DMS53 (cell line): ENCODE results near the gene NFIC.
"Not testable (repeated sequence)": the region's sequence is repeated elsewhere in the genome, so short reads cannot be mapped to it uniquely, and the experiment has no call there.

Experiments used
- DNase-seq: peaks from one replicate; lab custom pipeline; 2025; lab: John Stamatoyannopoulos, UW

NFIC gene

DNA sequence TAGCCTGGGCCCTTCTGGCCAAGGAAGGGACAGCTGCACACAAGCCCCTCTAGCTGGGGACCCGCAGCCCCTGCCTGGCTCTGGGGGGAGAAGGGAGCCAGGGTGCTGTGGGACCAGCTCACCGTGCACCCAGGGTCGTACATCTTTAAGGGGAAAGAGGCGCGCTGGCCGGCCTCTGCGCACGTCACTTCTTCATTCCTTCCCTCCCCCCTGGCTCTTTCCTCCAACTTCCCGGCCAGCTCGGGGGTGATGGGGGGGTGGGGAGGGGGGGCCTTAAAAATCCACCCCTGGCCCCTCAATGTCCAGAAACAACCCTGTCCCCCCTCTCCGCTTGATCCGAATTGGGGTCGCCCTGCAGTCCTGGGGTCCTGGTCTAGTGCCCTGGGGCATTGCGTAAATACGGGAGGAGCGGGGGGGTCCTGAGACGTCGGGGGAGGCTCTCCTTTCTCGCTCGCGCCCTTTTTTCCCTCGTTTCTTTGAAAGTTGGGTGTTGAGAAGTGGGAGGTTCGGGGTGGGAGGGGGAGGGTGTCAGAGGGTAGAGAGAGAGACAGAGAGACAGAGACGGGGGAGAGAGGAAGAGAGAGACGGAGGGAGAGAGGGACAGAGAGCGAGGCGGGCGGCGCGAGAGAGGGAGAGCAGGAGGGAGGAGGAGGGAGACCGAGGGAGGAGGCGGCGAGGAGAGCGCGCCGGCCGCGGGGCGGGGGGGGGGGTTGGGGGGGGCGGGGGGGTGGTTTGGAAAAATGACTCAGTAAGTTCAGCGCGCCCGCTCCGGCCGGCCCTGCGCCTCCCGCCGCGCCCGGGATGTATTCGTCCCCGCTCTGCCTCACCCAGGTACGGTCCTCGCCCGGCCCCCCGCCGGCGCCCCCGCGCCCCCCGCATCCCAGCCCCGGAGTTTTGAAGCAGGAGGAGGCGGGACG is at the start of gene NFIC:
Gene NFIC (plus strand): TSS at position 748 of the 917 bp plus-strand sequence. CDS start 54 bp downstream, at position 802.
- peak; percentile 82 for DNase-seq

DNA sequence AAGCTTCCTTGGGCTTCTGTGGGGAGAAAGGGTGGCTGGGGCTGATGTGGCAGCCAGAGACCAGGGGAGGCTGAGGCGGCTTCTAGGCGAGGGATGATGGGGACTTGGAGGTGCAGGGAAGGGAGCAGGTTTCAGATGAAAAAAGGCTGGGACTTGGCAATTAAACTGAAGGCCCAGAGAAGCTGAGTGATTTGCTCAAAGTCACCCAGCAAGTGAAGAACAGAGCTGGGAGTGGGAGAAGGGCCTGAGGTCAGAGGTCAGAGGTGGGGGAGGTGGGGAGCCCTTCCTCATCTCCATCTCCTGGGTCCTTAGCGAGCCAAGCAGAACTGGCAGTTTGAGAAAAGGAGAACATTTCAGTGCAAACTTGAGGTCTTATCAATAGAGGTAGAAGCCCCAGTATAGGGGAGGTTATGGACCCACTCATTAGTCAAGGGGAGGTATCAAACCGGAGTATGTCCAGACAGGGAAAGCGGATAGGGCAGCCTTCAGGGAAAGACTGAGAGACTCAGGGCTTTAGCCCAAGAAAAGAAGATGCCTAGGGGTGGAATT is 49.6 kb upstream of the NFIC start:
- DNase-seq, result no peak

DNA sequence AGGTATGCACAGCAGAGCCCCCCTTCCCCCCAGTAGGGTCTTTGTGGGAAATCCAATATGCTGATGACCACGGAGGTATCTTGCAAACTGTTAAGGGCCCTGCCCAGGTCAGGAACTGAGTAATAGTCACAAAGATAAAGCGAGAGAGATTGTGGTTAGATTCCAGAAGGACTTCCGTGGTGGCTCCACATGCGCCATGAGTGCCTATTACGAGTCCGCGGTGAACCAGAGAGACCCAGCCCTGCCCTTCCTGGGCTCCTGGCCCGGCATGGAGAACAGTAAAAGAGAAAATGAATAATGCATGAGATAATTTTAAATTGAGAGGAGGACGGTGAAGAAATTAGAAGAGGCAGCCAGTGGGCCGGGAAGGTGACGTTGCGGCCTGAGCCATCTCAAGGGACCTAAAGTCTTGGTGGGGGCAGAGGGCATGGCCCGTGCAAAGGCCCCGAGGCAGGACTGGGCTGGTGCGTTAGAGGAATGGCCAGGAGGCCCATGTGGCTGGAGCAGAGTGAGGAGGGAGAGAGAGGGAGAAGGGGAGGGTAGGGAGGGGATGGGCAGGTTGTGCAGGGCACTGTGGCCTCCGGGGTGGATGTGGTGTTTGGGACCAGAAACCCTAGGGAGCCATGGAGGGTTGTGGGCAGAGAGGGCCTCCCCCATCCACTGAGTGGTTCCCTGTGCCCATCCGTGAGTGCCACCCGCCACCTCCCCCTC is 46.6 kb upstream of the NFIC start:
- DNase-seq, result no peak

DNA sequence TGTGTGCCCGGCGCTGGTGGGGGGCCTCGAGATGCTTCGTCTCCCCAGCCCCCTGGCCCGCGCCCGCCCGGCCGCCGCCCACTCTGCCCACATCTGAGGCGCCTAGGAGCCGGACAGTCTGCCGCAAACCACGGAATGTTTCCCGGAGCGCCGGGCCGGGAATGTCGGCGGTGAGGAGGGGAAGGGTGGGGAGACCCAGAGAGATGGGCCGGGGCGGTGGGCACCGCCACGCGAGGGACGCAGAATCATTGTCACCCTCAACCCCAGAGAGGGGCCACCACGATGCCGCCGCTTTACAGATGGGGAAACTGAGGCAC is 46.1 kb upstream of the NFIC start:
- DNase-seq, result no peak

DNA sequence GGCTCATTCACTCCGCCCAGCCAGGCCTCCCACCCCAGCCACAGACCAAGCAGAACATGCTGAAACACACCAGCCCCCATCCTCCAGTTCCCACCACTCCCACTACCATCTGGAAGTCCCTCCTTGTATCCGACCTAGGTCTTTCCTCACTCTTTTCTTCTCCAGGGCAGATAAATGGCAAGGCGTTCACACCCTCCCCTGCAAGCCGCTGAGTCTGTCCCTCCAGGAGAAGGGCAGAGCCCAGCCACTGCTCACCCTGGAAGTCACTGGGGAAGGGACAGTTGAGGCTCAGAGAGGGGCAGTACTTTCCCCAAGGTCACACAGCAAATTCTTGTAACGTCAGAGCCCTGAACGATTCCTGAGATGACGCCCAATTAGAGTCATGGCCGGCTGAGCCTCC is 45.5 kb upstream of the NFIC start:
- no peak for DNase-seq

DNA sequence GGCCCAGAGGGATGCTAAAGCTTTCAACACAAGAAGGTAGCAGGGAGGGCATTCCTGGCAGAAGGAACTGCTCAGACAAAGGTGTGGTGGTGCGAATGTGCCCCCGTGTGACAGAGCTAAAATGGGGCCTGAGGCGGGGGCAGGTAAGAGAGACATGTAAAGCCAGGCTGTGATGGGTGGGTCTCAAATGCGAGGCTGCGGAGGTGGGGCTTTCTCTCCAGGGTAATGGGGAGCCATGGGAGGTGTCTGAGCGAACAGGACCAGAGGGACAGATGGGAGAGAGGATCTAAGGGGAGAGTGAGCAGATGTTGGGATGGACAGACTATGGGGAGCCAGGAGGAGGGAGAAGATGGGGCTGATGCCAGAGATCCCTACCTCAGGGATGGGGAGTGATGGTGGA is 44.7 kb upstream of the NFIC start:
- no peak for DNase-seq

DNA sequence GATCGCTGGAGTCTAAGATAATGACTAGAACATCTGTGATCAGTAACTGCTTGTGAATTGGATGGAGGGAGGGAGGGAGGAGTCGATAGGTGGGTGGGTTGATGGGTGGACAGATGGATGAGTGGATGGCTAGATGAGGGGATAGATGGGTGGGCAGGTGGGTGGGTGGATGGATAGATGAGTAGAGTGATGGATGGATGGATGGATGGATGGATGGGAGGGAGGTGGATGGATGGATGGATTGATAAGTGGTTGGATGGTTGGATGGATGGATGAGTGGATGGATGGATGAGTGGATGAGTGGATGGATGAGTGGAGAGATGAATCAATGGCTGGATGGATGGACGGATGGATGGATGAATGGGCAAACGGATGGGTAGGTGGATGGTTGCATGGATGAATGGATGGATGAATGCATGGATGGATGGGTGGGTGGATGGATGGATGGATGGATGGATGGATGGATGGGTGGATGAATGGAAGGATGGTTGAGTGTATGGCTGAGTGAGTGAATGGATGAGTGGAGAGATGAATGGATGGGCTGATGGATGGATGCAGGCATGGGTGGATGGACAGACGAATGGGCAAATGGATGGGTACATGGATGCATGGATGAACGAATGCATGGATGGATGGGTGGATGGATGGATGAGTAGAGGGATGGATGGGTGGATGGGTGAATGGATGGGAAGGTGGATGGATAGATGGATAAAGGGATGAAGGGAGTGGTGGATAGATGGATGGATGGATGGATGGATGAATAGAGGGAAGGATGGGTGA is 44.0 kb upstream of the NFIC start:
- DNase-seq, result no peak

DNA sequence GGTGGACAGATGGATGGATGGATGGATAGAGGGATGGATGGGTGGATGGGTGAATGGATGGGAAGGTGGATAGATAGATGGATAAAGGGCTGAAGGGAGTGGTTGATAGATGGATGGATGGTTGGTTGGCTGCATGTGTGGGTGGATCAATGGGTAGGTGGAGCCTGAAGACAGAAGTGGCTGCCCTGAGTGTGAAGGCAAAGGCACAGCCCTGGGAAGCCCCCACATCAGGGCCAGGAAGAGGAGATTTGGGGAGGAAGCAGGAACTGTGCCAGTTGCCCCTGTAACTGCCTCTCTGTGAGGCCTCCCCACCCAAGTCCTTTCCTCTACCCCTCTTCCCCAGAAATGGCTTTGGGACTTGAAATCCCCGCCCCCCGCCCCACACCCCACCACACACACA is 43.4 kb upstream of the NFIC start:
- no peak for DNase-seq

DNA sequence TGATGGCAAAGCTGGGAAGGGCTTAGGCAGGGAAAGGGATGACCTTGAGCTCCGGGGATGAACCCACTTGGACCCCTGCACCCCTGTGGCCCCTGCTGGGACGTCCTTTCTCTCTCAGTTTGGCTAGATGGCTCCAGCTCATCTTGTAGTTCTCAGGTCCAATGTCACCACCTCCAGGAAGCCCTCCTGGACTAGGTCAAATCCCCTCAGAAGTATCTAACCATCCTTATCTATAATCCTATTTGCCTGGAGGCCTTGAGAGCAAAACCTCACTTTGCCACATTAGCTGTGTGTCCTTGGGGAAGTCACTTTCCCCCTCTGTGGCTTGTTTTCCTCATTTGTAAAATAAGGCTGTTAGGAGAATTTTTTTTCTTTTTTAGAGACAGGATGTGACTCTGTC is 42.7 kb upstream of the NFIC start:
- DNase-seq, result no peak

DNA sequence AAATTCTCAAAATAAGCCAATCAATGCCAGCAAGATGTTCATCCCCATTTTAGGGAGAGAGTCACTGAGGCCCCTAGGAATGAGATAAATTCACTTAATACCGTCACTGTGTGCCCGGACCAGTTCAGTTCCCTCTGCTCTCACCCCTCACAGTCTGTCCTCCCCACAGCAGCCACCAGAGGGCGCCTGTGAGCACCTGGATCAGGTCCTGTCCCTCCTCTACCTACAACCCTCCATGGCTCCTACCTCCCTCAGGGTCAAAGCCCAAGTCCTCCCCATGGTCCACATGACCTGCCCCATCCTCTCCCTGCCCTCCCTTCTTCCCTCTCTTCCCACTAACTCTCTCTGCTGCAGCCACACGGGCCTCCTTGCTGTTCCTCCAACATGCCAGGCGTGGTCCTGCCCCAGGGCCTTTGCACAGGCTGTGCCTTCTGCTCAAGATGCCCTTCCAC is 42.0 kb upstream of the NFIC start:
- DNase-seq, result peak; percentile 54

DNA sequence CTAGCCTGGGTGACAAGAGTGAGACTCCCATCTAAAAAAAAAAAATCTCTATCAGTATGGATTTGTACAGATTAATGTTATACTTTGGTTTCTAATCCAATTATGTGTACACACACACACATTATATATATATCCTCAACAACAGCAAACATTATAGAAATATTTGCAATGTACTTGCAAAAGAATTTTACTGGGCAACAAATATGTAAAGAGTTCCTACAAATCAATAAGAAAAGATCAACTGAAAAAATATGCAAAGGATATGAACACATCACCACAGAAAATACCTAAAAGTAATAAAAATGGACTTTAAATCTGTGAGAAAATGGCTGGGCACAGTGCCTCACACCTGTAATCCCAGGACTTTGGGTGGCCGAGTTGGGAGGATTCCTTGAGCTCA is 40.9 kb upstream of the NFIC start:
- no peak for DNase-seq

DNA sequence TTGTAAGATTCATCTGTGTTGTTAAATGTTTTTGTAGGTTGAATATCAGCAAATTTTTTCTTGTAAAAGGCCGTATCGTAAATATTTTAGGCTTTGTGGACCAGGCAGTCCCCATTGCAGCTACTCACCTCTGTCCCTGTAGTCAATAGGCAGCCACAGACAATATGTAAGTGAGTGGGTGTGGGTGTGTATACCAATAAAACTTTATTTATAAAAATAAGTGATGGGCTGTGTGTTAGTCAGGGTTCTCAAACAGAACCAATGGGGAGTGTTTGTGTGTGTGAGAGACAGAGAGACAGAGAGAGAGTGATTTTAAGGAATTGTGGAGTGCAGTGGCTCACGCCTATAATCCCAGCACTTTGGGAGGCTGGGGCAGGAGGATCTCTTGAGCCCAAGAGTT is 37.6 kb upstream of the NFIC start:
- DNase-seq, result no peak

DNA sequence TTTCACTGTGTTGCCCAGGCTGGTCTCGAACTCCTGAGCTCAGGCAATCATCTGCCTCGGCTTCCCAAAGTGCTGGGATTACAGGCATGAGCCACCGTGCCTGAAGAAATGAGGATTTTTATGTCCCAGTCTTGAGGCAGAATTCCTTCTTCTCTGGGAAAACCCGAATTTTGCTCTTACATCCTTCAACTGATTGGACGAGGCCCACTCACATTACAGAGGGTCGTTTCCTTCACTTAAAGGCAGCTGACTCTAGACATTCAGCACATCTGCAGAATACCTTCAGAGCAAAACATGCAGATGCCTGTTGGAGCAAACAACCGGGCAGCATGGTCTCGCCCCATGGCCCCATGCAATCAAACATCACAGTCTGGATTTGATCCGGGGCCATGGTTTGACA is 36.3 kb upstream of the NFIC start:
- DNase-seq, result no peak

DNA sequence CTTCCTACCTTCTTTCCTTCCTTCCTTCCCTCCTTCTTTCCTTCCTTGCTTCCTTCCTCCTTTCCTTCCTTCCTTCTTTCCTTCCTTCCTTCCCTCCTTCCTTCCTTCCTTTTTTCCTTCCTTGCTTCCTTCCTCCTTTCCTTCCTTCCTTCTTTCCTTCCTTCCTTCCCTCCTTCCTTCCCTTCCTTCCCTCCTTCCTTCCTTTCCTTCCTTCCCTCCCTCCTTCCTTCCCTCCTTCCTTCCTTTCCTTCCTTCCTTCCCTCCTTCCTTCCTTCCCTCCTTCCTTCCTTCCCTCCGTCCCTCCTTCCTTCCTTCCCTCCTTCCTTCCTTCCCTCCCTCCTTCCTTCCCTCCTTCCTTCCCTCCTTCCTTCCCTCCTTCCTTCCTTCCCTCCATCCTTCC is 34.2 kb upstream of the NFIC start:
- not testable (repeated sequence) for DNase-seq

DNA sequence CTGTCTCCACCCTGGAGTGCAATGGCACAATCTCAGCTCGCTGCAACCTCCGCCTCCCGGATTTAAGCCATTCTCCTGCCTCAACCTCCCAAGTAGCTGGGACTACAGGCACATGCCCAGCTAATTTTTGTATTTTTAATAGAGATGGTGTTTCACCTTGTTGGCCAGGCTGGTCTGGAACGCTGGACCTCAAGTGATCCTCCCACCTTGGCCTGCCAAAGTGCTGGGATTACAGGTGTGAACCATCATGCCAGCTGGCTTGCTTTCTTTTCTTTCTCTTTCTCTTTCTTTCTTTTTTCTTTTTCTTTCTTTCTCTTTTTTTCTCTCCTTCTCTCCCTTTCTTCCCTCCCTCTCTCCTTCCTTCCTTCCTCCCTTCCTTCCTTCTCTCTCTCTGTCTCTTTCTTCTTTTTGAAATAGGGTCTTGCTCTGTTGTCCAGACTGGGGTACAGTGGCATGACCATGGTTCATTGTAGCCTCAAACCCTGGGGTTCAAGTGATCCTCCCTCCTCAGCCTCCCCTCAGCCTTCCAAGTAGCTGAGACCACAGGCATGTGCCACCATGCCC is 33.3 kb upstream of the NFIC start:
- no peak for DNase-seq

DNA sequence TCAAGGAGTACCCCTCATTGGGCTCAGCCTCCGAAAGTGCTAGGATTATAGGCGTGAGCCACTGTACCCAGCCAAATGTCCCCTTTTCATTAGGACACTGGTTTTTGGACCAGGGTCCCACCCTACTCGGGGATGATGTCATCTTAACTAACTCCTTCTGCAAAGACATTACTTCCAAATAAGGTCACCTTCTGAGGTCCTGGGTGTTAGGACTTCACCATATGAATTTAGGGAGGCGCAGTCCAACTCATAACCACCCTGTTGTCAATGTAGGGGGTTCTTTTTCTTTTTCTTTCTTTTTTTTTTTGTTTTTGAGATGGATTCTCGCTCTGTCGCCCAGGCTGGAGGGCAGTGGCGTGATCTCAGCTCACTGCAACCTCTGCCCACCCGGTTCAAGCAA is 32.7 kb upstream of the NFIC start:
- DNase-seq, result no peak

DNA sequence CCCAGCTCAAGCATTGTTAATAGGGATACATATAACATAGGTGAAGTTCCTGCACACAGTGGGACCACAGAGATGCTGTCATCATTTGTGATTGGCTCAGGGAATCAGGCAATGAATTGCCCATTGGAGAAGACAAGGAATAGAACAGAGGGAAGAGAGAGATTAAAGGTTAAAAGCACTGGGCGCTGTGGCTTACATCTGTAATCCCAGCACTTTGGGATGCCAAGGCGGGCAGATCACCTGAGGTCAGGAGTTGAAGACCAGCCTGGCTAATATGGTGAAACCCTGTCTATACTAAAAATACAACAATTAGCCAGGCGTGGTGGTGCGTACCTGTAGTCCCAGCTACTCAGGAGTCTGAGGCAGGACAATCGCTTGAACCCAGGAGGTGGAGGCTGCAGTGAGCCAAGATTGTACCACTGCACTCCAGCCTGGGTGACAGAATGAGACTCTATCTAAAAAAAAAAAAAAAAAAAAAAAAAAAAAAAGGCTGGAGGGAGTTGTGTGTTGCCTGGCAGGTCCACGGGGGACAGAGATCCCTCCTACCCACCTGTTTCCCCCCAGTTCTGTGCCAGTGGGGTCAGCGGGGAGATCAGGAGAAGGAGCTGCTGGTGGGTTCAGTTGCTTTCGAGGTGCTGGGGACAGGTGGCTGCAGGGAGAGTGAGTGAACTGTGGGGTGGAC is 31.5 kb upstream of the NFIC start:
- DNase-seq, result not testable (repeated sequence)

DNA sequence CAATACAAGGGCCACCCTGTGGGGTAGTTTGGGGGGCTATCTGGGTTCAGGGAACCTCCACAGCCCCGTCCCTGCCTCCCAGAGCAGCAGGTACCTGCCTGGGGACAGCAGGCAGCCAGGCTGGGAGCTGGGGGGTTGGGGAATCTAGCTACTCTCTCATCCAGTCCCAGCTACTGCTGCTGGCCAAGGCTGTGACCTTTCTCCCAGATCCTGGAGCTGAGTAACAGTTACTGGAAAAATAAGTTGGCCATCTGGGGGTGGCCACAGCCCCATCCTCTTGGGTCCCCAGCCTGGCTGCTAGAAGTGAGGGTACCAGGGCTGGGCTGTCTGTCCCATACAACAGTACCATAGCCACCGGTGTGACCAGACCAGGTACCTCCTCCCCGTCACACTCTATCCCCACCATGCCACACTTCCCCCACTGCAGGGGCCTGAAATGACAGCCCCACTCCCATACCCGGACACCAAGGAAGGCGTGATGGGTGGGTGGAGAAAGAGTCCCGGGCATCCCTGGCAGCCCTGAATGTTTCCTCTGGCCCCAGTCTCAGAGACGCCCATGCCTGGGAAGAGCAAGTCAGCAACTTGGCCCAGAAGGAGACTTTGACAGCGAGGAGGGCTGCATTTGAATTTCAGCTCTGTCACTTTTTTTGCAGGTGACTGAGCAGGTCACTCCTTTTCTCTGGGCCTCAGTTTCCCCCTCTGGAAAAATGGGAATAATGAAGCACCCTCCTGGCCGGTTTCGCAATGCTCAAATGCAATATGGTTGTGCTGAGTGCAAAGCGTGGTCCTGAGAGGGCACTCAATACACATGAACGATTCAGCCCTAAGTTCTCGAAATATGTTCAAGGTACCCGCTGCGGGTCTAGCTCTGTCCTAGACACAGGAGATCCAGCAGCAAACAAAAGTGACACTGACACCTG is 30.7 kb upstream of the NFIC start:
- no peak for DNase-seq

DNA sequence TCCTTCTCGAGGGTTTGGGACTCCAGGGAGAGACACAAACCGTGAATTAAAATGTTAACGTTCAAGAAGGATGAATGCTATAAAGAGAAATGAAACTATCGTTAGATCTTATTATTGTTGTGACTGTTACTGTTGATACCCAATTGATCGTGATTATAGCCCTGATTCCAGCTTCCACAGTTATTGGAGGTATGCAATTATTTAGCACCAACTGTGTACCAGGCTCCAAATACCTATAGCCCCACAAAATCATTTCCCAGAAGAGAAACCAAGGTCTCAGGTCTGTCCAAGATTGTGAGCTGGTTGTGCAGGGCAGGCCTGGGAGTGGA is 30.1 kb upstream of the NFIC start:
- no peak for DNase-seq

DNA sequence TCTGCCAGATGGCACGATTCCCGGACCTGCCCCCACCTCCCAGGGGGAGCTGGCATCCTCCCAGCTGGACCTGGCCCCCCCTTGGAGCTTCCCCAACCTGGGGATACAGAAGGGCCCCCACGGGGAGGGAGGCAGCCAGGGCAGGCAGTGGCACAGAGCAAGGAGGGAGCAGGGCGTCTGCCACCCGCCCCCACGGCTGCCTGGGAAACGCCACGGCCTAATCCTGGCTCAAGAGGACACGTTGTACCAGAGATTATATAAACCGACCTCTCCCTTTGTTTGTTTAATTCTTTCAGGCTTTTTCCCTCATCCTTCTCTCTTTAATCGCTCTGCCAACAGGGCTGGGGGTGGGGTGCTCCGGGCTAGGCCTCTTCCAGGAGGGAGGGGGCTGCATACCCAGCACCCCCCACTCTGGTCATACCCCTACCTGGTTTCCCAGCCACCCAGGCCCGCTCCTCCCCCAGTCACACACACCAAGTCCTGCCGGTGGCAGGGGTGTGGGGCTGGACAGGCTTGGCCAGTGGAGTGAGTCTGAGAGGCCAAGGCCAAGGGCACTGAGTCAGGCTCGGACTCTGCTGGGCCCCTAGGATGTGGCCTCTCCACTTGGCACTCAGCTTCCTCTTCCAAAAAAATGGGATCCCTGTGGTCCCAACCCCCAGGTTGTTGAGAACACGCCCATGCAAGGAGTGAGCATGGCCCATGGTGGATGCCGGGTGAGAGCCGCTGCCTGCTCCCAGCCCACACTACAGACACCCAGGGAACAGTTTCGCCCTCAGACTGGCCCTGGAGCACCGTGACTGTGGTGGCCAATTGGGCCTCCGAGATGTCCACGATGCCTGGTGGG is 29.5 kb upstream of the NFIC start:
- no peak for DNase-seq
